Spleen (tissue), 11 donors: ENCODE data around the gene C20orf96. TPM values are rescaled to one million over a fixed set of nuclear protein-coding genes. Genes with fewer than 3 reads are reported as not detected.

Experiments
- DNase-seq: peaks from one replicate; pipeline ENCODE4 v3.0.0-alpha.2; 2020
- H3K27ac ChIP-seq, 8 donors: fragments of 200-600 bp; sonication (generic) in 7 of 8; 1 replicate in 4 of 8; 2 replicates in 4 of 8; pipeline versions ENCODE4 v1.5.0 to v1.8.0; 2016 to 2021; ENCODE audit warnings: inconsistent platforms in 4 of 8, mild to moderate bottlenecking in 4 of 8, moderate library complexity in 1 of 8
- H3K27me3 ChIP-seq, 7 donors: fragments of 200-600 bp; sonication (generic) in 6 of 7; replicated peaks in 1 of 7; 1 replicate in 4 of 7; 2 replicates in 3 of 7; pipeline versions ENCODE4 v1.5.0 to v1.8.0; 2016 to 2021; ENCODE audit warnings: inconsistent platforms in 3 of 7, mild to moderate bottlenecking in 1 of 7
- H3K36me3 ChIP-seq, 6 donors: fragments of 200-600 bp; sonication (generic) in 5 of 6; 1 replicate in 4 of 6; 2 replicates in 2 of 6; pipeline versions ENCODE4 v1.5.0 to v1.8.0; 2016 to 2021; ENCODE audit warnings: inconsistent platforms in 2 of 6
- H3K4me1 ChIP-seq, 6 donors: fragments of 200-600 bp; sonication (generic) in 5 of 6; 1 replicate in 3 of 6; 2 replicates in 3 of 6; pipeline versions ENCODE4 v1.5.0 to v1.8.0; 2016 to 2021; ENCODE audit warnings: inconsistent platforms in 3 of 6
- H3K4me3 ChIP-seq, 8 donors: fragments of 200-600 bp; sonication (generic) in 7 of 8; 1 replicate in 4 of 8; 2 replicates in 4 of 8; pipeline versions ENCODE4 v1.5.0 to v1.8.0; 2016 to 2021; ENCODE audit warnings: inconsistent platforms in 4 of 8, mild to moderate bottlenecking in 4 of 8, moderate library complexity in 2 of 8
- H3K9me3 ChIP-seq, 8 donors: fragments of 200-600 bp; sonication (generic) in 7 of 8; 1 replicate in 4 of 8; 2 replicates in 4 of 8; pipeline versions ENCODE4 v1.5.0 to v1.8.0; 2016 to 2021; ENCODE audit warnings: inconsistent platforms in 4 of 8
- POLR2A ChIP-seq, 3 donors: fragments of 450-650 bp; IDR thresholded peaks; one replicate each; pipeline ENCODE4 v1.5.1; 2017; ENCODE audit warnings: antibody characterized with exemption in 3 of 3, mild to moderate bottlenecking in 1 of 3
- POLR2AphosphoS5 ChIP-seq, 3 donors: sonication (generic); formaldehyde crosslinking; IDR thresholded peaks; one replicate each; pipeline ENCODE4 v1.5.1; 2017; ENCODE audit warnings: antibody characterized with exemption in 3 of 3
- WGBS, 5 donors: extraction: QIAGEN DNeasy Blood & Tissue Kit in 3 of 5; methylation state at CpG; one replicate each; pipeline versions ENCODE4 v1.1.5 to v1.1.7; 2013 to 2018; 5-methylcytosine and 5-hydroxymethylcytosine counted together
- intact Hi-C: fragments of 100-400 bp; cut with DNase I; formaldehyde crosslinking; loops from one replicate; pipeline ENCODE4 v1.15.0; 2023; ENCODE audit warnings: low total_unique reads
- polyA plus RNA-seq, 3 donors: library from polyadenylated mRNA; stranded (reverse); fragments of 200-250 nt; gene quantifications; one replicate each; pipeline ENCODE4 v1.2.1, GENCODE V29; 2013
- total RNA-seq, 7 donors: library from RNA; depleted of rRNA in 3 of 7; stranded (reverse); fragments of >200 nt in 3 of 7; fragmentation: NEBNext Ultra II Directional in 4 of 7; extraction: Animal tissue kit (Norgen Biotek cat#: 25700) in 4 of 7; gene quantifications; one replicate each; pipeline versions ENCODE4 v1.1.0 to v1.2.1, GENCODE V29; 2016 to 2021
- TF ChIP-seq, protein P1 (sequence below), 11 experiments: fragments of 200-600 bp in 7 of 11; fragments of 450-650 bp in 4 of 11; sonication (generic) in 4 of 11; IDR thresholded peaks in 8 of 11; conservative IDR thresholded peaks in 3 of 11; 1 replicate in 7 of 11; 2 replicates in 4 of 11; pipeline versions ENCODE4 v1.4.0 to v1.8.0; 2016 to 2021; ENCODE audit warnings: antibody characterized with exemption in 11 of 11, inconsistent platforms in 4 of 11, mild to moderate bottlenecking in 1 of 11
- donor health status: healthy with polysubstance abuse.
- donor health status: DM: no; HTN: no; CAD: no; lungs with moderate emphysema.
- donor health status: DM: no; HTN: no; CAD: no.
- donor health status: Bipolar disorder and iron deficiency.
- donor health status: healthy.
- donor health status: DM: no; HTN: no; CAD: no.
- donor health status: DM: yes; HTN: yes; CAD: no.

Gene C20orf96
- total and polyA plus RNA-seq, 10 donors: 2.3 to 10.4 (median 6.2) TPM

DNA sequence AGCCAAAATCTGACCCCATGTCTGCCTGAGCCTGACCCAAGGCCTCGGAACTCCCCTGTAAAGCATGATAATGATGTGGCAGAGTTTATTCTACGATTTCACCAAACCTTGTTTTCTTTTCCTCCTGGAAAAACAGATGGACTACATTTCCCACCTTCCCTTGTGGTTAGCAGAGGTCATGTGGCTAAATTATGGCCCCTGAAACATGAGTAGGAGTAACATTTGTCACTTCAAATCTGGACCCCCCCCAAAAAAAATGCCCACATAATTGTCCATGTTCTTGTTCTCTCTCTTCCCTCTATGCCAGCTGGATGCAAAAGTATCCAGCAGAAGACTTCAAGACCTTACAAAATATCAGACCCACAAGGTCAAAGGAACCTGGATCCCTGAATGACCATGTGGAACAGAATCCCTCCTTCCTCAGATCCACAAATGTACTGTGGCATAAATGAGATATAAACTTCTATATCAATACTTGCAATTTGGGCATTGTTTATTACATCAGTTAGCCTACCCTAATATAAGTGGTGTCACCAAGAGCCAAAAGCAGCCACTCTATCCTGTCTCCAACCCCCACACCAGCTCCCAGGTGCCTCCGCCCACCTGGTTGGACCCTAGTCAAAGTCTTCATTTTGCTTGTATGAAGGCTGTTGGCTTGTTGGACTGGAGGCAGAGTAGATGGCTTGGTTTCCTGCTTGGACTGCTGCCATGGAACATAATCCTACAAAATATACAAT lies 1.4 kb downstream of the C20orf96 start:
- WGBS, 5 donors: 77 to 97% (median 83%) methylated on average over 3 of the region's 3 CpGs
- H3K4me1 ChIP-seq: peaks cover 13 to 42% (median 23%) of the 10 kb centered on the region in 6 donors
- DNase-seq: no peak
- TF ChIP-seq POLR2AphosphoS5 (IDR thresholded peaks at IDR 0.05) (no peak), POLR2A (IDR thresholded peaks at IDR 0.05) (no peak)
- TF ChIP-seq, protein P1, sequence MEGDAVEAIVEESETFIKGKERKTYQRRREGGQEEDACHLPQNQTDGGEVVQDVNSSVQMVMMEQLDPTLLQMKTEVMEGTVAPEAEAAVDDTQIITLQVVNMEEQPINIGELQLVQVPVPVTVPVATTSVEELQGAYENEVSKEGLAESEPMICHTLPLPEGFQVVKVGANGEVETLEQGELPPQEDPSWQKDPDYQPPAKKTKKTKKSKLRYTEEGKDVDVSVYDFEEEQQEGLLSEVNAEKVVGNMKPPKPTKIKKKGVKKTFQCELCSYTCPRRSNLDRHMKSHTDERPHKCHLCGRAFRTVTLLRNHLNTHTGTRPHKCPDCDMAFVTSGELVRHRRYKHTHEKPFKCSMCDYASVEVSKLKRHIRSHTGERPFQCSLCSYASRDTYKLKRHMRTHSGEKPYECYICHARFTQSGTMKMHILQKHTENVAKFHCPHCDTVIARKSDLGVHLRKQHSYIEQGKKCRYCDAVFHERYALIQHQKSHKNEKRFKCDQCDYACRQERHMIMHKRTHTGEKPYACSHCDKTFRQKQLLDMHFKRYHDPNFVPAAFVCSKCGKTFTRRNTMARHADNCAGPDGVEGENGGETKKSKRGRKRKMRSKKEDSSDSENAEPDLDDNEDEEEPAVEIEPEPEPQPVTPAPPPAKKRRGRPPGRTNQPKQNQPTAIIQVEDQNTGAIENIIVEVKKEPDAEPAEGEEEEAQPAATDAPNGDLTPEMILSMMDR (IDR thresholded peaks at IDR 0.05 in 8 of 11, conservative IDR thresholded peaks at IDR 0.05 in 3 of 11): no peak
- peak overlapping the region in 2 of 8 donors; percentile 57 to 79 for H3K4me3 ChIP-seq
- no peaks in the 10 kb centered on the region for H3K27me3 ChIP-seq
- no peaks in the 10 kb centered on the region for H3K36me3 ChIP-seq
- intact Hi-C loops: loop anchor here (5.0 kb wide), 1 partner anchor 38 kb away; the partner anchor contains the start of gene SOX12
- no peaks in the 10 kb centered on the region for H3K9me3 ChIP-seq
- H3K27ac ChIP-seq: no peak overlapping the region

DNA sequence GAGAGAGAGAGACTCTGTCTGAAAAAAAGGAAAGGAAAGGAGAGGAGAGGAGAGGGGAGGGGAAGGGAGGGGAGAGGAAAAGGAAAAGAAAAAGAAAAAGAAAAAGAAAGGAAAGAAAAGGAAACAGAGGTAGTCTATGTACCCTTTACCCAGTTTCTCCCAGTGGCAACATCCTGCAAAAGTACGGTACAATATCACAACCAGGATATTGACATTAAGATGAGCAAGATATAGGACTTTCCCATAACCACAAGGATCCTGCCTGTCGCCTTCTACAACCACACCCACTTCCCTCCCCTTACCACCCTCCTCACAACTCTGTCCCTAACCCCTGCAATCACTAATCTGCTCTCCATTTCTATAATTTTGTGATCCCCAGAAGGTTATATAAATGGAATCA lies 4.0 kb downstream of the C20orf96 start:
- no peak for DNase-seq

DNA sequence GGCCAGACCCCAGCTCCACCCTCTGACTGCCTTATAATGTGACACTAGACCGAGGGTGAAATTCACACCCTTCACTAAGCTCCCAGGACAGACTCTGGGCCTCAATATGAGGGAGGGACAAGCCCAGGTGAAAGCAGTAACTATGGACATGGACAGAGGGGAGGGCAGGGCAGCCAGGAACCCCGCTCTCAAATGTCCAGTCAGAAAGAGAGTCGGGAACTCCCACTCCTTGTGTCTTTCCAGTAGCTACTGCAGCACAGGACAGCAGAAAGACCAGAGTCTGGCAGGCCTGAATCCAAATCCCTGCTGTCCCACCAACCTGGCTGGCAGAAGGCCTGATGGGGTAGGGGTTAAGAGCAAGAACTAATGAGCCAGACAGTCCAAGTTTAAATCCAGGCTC lies 6.4 kb downstream of the C20orf96 start:
- Histone ChIP-seq H3K36me3 (peaks cover 0 to 25% (median 0%) of the 10 kb centered on the region in 6 donors), H3K4me1 (peaks cover 0 to 2% (median 0%) of the 10 kb centered on the region in 6 donors), H3K27me3 (no peaks in the 10 kb centered on the region), H3K4me3 (no peak overlapping the region), H3K27ac (no peak overlapping the region), H3K9me3 (no peaks in the 10 kb centered on the region)
- intact Hi-C loops: no loop called here
- DNase-seq: no peak
- no peak for TF ChIP-seq POLR2AphosphoS5 (IDR thresholded peaks at IDR 0.05)
- TF ChIP-seq, protein P1 (IDR thresholded peaks at IDR 0.05 in 8 of 11, conservative IDR thresholded peaks at IDR 0.05 in 3 of 11): no peak
- no peak for TF ChIP-seq POLR2A (IDR thresholded peaks at IDR 0.05)
- WGBS, 5 donors: 45 to 81% (median 71%) methylated on average over 3 of the region's 3 CpGs

More for the DNA sequence above, 4.0 kb downstream of the C20orf96 start:
- no peak overlapping the region for H3K4me3 ChIP-seq
- peaks cover 0 to 16% (median 0%) of the 10 kb centered on the region in 6 donors for H3K36me3 ChIP-seq
- intact Hi-C loops: loop anchor here (5.0 kb wide), 1 partner anchor 41 kb away; the partner anchor contains the start of gene SOX12
- no peaks in the 10 kb centered on the region for H3K27me3 ChIP-seq
- peaks cover 9 to 22% (median 17%) of the 10 kb centered on the region in 6 donors for H3K4me1 ChIP-seq
- H3K9me3 ChIP-seq: no peaks in the 10 kb centered on the region
- 26 to 58% (median 40%) methylated on average over 2 of the region's 2 CpGs for WGBS, 5 donors
- TF ChIP-seq, protein P1 (IDR thresholded peaks at IDR 0.05 in 8 of 11, conservative IDR thresholded peaks at IDR 0.05 in 3 of 11): no peak
- no peak for TF ChIP-seq POLR2A (IDR thresholded peaks at IDR 0.05)
- TF ChIP-seq POLR2AphosphoS5 (IDR thresholded peaks at IDR 0.05): no peak
- H3K27ac ChIP-seq: no peak overlapping the region
